Islet precursor cell (in vitro differentiated cells): ENCODE results near the gene PSME1.
"Not testable (repeated sequence)": the region's sequence is repeated elsewhere in the genome, so short reads cannot be mapped to it uniquely, and the experiment has no call there.

Source experiments
- DNase-seq: peaks from one replicate; pipeline ENCODE4 v3.0.0-alpha.2; 2018

The PSME1 gene

DNA sequence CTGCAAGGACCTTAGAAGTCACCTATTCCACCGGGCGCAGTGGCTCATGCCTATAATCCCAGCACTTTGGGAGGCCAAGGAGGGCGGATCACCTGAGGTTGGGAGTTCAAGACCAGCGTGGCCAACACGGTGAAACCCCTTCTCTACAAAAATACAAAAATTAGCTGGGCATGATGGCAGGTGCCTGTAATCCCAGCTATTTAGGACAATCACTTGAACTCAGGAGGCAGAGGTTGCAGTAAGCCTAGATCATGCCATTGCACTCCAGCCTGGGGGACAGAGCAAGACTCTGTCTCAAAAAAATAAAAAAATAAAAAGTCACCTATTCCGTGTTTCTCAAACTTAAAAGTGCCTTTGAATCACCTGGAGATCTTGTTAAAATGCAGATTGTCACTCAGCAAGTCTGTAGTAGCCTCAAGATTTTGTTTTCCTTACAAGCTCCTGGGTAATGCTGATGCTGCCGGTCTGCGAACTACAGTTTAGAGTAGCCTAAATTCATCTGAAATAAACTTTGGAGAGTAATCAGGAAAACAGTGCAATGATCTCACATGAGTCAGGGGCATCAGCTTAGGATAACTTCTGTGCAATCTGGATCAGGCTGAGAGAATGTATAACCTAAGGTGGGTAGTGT, 30.3 kb upstream of the PSME1 start:
- not testable (repeated sequence) for DNase-seq

DNA sequence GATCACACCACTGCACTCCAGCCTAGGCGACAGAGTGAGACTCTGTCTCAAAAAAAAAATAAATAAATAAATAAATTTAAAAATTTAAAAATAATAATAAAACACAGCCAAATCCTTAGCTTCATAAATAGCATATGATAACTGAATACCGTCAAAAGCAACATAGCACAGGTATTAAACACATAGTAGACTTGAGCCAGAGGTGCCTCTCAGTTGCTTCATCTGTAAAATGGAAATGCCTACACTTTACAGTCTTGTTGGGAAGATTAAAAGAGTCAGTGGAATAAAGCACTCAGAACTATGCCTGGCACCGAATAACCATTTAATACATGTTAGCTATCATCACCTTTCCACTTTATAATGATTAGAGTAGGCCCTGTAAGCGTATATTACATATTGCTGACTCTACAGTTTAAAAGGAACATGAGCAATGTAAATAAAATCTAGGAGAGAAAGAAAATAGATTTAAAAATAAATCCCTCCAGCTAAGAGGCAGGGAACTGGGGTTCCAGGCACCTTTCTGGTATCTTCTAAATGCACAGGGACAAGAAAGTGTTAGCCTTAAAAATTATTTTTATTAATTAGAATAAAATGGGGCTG, 29.2 kb upstream of the PSME1 start:
- no peak for DNase-seq

DNA sequence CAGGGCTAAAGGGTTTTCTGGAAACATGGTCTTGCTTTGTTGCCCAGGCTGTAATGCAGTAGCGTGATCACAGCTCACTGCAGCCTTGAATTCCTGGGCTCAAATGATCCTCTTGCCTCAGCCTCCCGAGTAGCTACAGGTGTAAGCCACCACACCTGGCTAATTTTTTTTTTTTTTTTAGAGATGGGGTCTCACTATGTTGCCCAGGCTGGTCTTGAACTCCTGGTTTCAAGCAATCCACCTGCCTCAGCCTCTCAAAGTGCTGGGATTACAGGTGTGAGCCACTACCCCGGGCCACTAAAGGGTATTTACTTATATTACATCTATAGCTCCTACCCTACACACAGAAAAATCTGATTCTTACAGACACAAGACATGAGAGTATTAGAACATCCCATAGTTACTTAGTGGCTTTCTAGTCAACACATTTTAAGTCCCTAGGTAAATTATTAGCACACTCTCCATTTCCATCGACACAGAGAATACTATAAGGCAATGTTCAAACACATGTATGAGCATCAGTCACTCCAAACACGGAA, 27.6 kb upstream of the PSME1 start:
- DNase-seq, result no peak

DNA sequence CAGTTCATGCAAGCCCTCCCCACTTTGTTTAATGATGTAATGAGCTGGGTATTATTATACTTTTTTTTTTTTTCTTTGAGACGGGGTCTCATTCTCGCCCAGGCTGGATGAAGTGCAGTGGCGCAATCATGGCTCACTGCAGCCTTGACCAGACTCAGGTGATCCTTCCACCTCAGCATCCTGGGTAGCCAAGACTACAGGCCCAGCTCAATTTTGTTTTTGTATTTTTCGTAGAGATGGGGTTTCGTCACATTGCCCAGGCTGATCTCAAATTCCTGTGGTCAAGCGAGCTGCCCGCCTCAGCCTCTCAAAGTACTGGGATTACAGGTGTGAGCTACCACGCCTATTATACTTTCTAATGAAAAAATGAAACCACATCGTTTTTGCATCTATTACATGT, 25.9 kb upstream of the PSME1 start:
- DNase-seq, result no peak

GRCh38 chr14:24110523-24110922, 25.5 kb upstream of the PSME1 start:
- no peak for DNase-seq

- no peak for DNase-seq
These were observed 22.6 kb upstream of the PSME1 start for GRCh38 chr14:24113379-24113800.

DNA sequence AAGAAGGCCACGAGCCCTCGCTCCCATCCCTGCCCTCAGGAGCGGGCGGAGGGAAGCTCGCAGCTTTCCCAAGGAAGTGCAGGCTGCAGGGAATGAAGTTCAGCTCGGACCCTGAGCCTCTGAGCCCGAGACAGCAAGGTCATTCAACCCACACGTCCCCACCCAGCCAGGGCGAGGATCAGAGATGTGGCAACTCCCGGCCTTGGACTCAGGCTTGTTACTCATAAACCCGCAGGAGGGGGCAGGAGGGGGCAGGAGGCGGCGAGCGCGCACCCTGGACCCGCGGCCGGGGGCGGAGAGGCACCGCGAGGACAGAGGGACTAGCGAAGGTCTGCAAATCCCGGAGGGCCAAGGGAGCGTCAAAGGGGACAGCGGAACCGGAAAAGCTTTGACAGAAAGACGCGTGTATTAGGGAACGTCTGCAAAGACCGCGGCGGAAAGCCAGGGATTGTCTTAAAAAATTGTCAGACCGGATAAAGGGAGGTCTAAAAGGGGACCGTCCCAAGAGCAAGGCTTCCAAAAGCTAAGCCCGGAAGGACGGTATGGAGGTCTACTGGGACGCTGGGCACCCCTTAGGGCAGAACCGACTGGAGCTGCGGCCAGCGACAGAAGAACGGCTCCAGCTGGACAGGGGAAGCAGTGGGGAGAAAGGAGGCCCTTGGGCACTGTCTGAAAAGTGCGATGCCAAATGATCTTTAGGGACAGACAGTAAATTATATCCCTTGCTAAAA, 22.0 kb upstream of the PSME1 start:
- DNase-seq, result peak; percentile 97

GRCh38 chr14:24114532-24115421, 21.2 kb upstream of the PSME1 start, which contains the start of the genes DCAF11 and NRL:
Gene DCAF11 (plus strand): TSS chr14:24114777. CDS start chr14:24115595, 818 bp downstream.
Gene NRL (minus strand): TSS chr14:24114949. CDS start chr14:24082848, 32,101 bp downstream.
- peak; percentile 99 for DNase-seq

GRCh38 chr14:24115422-24116127, 20.4 kb upstream of the PSME1 start:
- no peak for DNase-seq

DNA sequence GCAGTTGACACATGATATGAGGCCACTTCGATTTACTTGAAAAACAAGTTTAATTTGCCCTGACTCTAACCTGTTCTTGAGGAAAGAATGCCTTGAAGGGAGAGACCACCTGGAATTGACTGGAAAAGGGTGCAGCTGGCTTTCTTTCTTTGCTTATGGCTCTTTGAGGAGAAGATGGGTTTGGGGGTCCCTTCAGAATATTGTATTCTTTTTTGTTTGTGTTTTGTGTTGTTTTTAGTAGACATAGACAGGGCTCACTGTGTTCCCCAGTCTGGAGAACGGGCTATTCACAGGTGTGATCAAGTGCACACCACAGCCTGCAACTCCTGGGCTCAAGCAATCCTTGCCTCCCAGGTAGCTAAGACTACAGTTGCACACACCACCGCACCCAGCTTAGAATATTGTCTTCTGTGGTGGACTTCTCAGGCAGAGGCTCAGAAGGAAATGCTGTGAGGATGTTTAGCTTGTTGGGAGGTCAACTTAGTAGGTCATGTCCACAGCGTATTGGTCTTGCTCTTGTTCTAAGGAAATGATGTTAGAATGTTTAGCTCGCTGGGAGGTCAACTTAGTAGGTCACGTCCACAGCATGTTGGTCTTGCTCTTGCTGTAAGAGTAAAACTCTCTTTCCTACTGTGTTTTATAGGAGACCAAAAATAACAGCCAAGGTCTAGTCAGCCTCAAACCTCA, 19.7 kb upstream of the PSME1 start:
- no peak for DNase-seq

DNA sequence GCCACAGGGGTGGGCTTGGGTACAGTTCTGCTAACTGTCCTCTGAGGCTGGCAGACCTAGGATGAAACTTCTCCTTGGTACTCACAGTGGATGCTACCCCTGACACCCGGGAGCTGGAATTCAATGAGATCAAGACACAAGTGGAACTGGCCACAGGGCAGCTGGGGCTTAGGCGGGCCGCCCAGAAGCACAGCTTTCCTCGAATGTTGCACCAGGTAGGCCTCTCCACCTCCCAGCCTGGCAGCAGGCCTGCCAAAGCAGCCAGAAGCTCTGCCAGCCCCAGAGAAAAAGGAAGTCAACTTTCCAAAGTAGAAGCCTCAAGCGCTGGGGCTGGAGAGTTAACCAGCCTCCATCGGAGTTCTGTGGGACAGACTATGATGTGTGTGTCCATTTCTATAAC, 18.8 kb upstream of the PSME1 start:
- DNase-seq, result no peak

DNA sequence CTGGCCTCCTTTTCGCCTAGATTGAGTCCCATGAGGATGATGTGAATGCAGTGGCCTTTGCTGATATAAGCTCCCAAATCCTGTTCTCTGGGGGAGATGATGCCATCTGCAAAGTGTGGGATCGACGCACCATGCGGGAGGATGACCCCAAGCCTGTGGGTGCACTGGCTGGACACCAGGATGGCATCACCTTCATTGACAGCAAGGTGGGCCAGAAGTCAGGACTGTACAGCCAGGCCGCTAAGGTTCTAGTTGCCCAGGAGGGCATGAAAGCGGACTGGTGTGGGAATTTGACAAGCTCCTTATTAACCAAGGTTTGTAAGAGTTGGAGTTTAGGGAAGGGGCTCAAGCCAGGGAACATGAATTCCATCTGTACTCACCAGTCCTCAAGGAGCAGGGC, 16.3 kb upstream of the PSME1 start:
- DNase-seq, result no peak

- no peak for DNase-seq
These were observed 14.8 kb upstream of the PSME1 start for GRCh38 chr14:24121210-24121609.

DNA sequence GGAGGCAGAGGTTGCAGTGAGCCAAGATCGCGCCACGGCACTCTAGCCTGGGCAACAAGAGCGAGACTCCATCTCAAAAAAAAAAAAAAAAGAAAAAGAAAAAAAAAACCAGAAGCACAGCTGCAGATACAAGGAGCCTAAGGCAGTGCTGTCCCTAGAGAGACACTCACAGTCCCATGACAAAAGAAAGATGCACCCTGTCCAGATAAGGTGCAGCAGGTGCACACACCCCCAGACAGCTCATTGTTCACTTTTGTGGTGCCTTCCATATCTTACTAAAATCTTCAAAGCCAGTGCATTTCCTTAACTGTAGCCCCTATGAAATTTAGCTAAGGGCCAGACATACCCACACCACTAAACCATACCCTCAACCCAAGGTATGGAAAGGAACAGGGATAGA, 13.6 kb upstream of the PSME1 start:
- DNase-seq, result no peak

GRCh38 chr14:24122898-24123297, 13.1 kb upstream of the PSME1 start:
- DNase-seq, result no peak

GRCh38 chr14:24123424-24124417, 12.3 kb upstream of the PSME1 start:
- DNase-seq, result no peak

DNA sequence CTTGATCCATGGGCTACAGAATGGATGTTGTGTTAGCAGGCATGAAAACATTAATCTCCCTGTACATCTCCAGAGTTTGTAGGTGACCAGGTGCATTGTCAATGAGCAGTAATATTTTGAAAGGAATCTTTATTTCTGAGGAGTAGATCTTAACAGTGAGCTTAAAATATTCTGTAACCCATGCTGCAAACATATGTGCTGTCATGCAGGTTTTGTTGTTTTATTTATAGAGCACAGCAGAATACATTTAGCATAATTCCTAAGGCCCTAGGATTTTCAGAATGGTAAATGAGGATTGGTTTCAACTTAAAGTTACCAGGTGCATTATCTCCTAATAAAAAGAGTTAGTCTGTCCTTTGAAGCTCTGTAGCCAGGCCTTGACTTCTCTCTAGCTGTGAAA, 9.1 kb upstream of the PSME1 start:
- no peak for DNase-seq

DNA sequence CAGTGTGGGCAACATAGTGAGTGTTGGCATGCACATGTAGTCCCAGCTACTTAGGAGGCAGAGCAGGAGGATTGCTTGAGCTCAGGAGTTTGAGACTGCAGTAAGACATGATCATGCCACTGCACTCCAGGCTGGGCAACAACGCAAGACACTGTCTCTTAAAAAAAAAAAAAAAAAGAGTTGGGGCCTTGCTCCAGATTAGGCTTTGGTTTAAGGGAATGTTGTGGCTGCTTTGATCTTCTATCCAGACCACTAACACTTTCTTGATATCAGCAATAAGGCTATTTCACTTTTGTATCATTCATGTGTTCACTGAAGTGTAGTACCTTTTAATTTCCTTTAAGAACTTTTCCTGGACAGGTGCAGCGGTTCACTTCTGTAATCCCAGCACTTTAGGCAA, 8.3 kb upstream of the PSME1 start:
- DNase-seq, result no peak

- no peak for DNase-seq
These were observed 6.5 kb upstream of the PSME1 start for GRCh38 chr14:24129410-24129998.

DNA sequence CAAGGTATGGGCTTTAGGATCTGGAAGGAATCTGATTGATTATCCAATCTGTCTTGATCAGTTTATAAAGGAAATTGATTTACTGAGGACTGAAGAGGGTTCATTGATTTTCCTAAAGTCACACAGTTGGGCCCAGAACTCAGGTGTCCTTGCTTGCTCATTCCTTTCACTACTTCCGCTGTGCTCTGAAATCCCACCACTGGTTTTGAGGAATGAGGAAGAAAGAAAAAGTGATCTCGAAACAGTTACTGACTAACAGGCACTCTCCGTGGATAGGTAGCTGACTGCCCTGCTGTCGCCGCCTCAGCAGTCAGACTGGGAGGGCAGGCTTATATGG, 5.6 kb upstream of the PSME1 start, which contains the start of gene FITM1:
Gene FITM1, plus strand, starts transcription at position 280 of the 337 bp plus-strand sequence. CDS start 905 bp downstream, outside the sequence.
- DNase-seq, result no peak
